NCI-H1436 (cell line): Measurements from ENCODE around the gene SESN1.
A peak's percentile ranks its signal among the peaks of the same experiment; 100 is the strongest.
"Not testable (repeated sequence)": the region's sequence is repeated elsewhere in the genome, so short reads cannot be mapped to it uniquely, and the experiment has no call there.

ENCODE experiments used
- DNase-seq: peaks from one replicate; lab custom pipeline; 2025; lab: John Stamatoyannopoulos, UW

SESN1 gene

GRCh38 chr6:108999428-108999827, 95.2 kb downstream of the SESN1 start:
- DNase-seq = no peak

- DNase-seq = no peak
Observed at GRCh38 chr6:108998485-108998884, 96.2 kb downstream of the SESN1 start.

GRCh38 chr6:108996208-108996607, 98.4 kb downstream of the SESN1 start:
- no peak for DNase-seq

GRCh38 chr6:108995296-108995695, 99.3 kb downstream of the SESN1 start:
- DNase-seq = no peak

- DNase-seq = no peak
Observed at GRCh38 chr6:108993876-108994275, 100.8 kb downstream of the SESN1 start.

- DNase-seq = no peak
Observed at GRCh38 chr6:108989700-108990099, 104.9 kb downstream of the SESN1 start.

- DNase-seq = no peak
Observed at GRCh38 chr6:108988765-108989164, 105.9 kb downstream of the SESN1 start.

GRCh38 chr6:108988296-108988695, 106.3 kb downstream of the SESN1 start:
- no peak for DNase-seq

GRCh38 chr6:108987156-108987555, 107.5 kb downstream of the SESN1 start:
- no peak for DNase-seq

GRCh38 chr6:108985301-108985700, 109.3 kb downstream of the SESN1 start:
- no peak for DNase-seq

- no peak for DNase-seq
Observed at GRCh38 chr6:108983151-108983550, 111.5 kb downstream of the SESN1 start.

GRCh38 chr6:108982154-108983113, 112.2 kb downstream of the SESN1 start:
- no peak for DNase-seq

- DNase-seq = not testable (repeated sequence)
Observed at GRCh38 chr6:108978638-108979037, 116.0 kb downstream of the SESN1 start.

- no peak for DNase-seq
Observed at GRCh38 chr6:108974201-108974600, 120.4 kb downstream of the SESN1 start.

- no peak for DNase-seq
Observed at GRCh38 chr6:108969776-108970175, 124.9 kb downstream of the SESN1 start.

- DNase-seq = no peak
Observed at GRCh38 chr6:108968325-108969316, 126.0 kb downstream of the SESN1 start.

- peak; percentile 77 for DNase-seq
Observed at GRCh38 chr6:108966855-108967755, 127.5 kb downstream of the SESN1 start.

GRCh38 chr6:108966251-108966650, 128.4 kb downstream of the SESN1 start:
- no peak for DNase-seq

- DNase-seq = no peak
Observed at GRCh38 chr6:108961985-108962384, 132.7 kb downstream of the SESN1 start.

GRCh38 chr6:108961077-108961476, 133.6 kb downstream of the SESN1 start:
- no peak for DNase-seq

- no peak for DNase-seq
Observed at GRCh38 chr6:108960601-108961000, 134.0 kb downstream of the SESN1 start.
